Activated CD4-positive, alpha-beta T cell treated with anti-CD3 and anti-CD28 coated beads, Interleukin-2, Interleukin-6, amounts not matched to agents 100 ng/mL and 50 ng/mL, durations not matched to agents 16 hours and 8 hours (primary cell): ENCODE data around the gene TNS1.

ENCODE experiments used
- DNase-seq: peaks from one replicate; pipeline ENCODE4 v3.0.0-alpha.2; 2020

Gene TNS1

GRCh38 chr2:217941886-217942728 lies 60.7 kb downstream of the TNS1 start:
- DNase-seq, result no peak

GRCh38 chr2:217941339-217941738 lies 61.5 kb downstream of the TNS1 start:
- DNase-seq, result no peak

- DNase-seq, result no peak
Measured at GRCh38 chr2:217940261-217941220, 62.3 kb downstream of the TNS1 start.

GRCh38 chr2:217939629-217940245 lies 63.1 kb downstream of the TNS1 start:
- no peak for DNase-seq

GRCh38 chr2:217939220-217939619 lies 63.6 kb downstream of the TNS1 start:
- no peak for DNase-seq

- DNase-seq, result no peak
Measured at GRCh38 chr2:217938036-217938435, 64.8 kb downstream of the TNS1 start.

- no peak for DNase-seq
Measured at GRCh38 chr2:217937446-217937845, 65.3 kb downstream of the TNS1 start.

- DNase-seq, result no peak
Measured at GRCh38 chr2:217936952-217937351, 65.8 kb downstream of the TNS1 start.

GRCh38 chr2:217935901-217936684 lies 66.7 kb downstream of the TNS1 start:
- no peak for DNase-seq

- DNase-seq, result no peak
Measured at GRCh38 chr2:217935235-217935879, 67.4 kb downstream of the TNS1 start.

GRCh38 chr2:217934321-217935131 lies 68.3 kb downstream of the TNS1 start:
- no peak for DNase-seq

- no peak for DNase-seq
Measured at GRCh38 chr2:217933617-217933993, 69.2 kb downstream of the TNS1 start.

GRCh38 chr2:217932803-217933616 lies 69.8 kb downstream of the TNS1 start:
- DNase-seq, result no peak

GRCh38 chr2:217931846-217932560 lies 70.8 kb downstream of the TNS1 start:
- no peak for DNase-seq

GRCh38 chr2:217930761-217931563 lies 71.8 kb downstream of the TNS1 start:
- no peak for DNase-seq

- DNase-seq, result no peak
Measured at GRCh38 chr2:217929757-217930707, 72.8 kb downstream of the TNS1 start.

GRCh38 chr2:217929272-217929671 lies 73.5 kb downstream of the TNS1 start:
- no peak for DNase-seq
